HEK293 (cell line): ENCODE results near the gene TINCR.

Experiments
- CTCF ChIA-PET: fragments of 350-600 bp; formaldehyde crosslinking; extraction: SDS; loops from one replicate; lab custom pipeline; 2021; ENCODE audit warnings: antibody characterized with exemption; lab: Yijun Ruan, JAX
- POLR2A ChIA-PET: fragments of 300-600 bp; formaldehyde crosslinking; extraction: SDS; loops from one replicate; lab custom pipeline; 2020; ENCODE audit warnings: antibody characterized with exemption, inconsistent platforms; lab: Yijun Ruan, JAX
- H3K27ac ChIP-seq: fragments of 200-500 bp; sonication (Bioruptor generic); 2 replicates; pipeline ENCODE4 v1.5.1; 2014; ENCODE audit warnings: low read depth, low read length, control low read depth, inconsistent platforms; ENCODE audit errors: extremely low read depth
- H3K36me3 ChIP-seq, 2 experiments: fragments of 200-500 bp in 1 of 2; sonication (Bioruptor generic) in 1 of 2; 1 replicate in 1 of 2; 2 replicates in 1 of 2; pipeline ENCODE4 v1.5.1; 2014 to 2017; ENCODE audit warnings: inconsistent platforms in 2 of 2, low read length in 2 of 2; ENCODE audit not compliant: control insufficient read depth in 2 of 2, insufficient read depth in 1 of 2
- H3K4me1 ChIP-seq: fragments of 200-500 bp; sonication (Bioruptor generic); 2 replicates; pipeline ENCODE4 v1.5.1; 2014; ENCODE audit warnings: mild to moderate bottlenecking, low read length, inconsistent platforms; ENCODE audit not compliant: control insufficient read depth, insufficient read depth
- H3K4me3 ChIP-seq: 2 replicates; pipeline ENCODE4 v1.5.1; 2011; ENCODE audit warnings: low read depth, mild to moderate bottlenecking, control low read depth, low read length, moderate library complexity
- H3K9me3 ChIP-seq: fragments of 200-500 bp; sonication (Bioruptor generic); 2 replicates; pipeline ENCODE4 v1.5.1; 2014; ENCODE audit warnings: low read depth, low read length, inconsistent platforms; ENCODE audit not compliant: control insufficient read depth, insufficient read depth
- SCRT2 ChIP-seq: fragments of 450-650 bp; formaldehyde crosslinking; IDR thresholded peaks from 2 replicates; pipeline ENCODE4 v1.5.1; 2016; ENCODE audit warnings: missing biosample characterization, missing genetic modification characterization
- WT1 ChIP-seq: fragments of 450-650 bp; formaldehyde crosslinking; IDR thresholded peaks from 2 replicates; pipeline ENCODE4 v1.5.1; 2016; ENCODE audit warnings: missing biosample characterization, missing genetic modification characterization
- YY1 ChIP-seq: fragments of 450-650 bp; formaldehyde crosslinking; IDR thresholded peaks from 2 replicates; pipeline ENCODE4 v1.5.1; 2018; ENCODE audit warnings: missing biosample characterization, missing genetic modification characterization
- ZFHX2 ChIP-seq: fragments of 450-650 bp; formaldehyde crosslinking; conservative IDR thresholded peaks from 2 replicates; pipeline ENCODE4 v1.5.1; 2016; ENCODE audit warnings: missing biosample characterization, missing genetic modification characterization
- ZNF146 ChIP-seq: fragments of 450-650 bp; formaldehyde crosslinking; IDR thresholded peaks from 2 replicates; pipeline ENCODE4 v1.5.1; 2016; ENCODE audit warnings: missing biosample characterization, missing genetic modification characterization
- ZNF184 ChIP-seq: fragments of 450-650 bp; IDR thresholded peaks from 2 replicates; pipeline ENCODE4 v1.5.1; 2018; ENCODE audit warnings: missing biosample characterization, mild to moderate bottlenecking, missing genetic modification characterization
- ZNF223 ChIP-seq: fragments of 450-650 bp; formaldehyde crosslinking; IDR thresholded peaks from 2 replicates; pipeline ENCODE4 v1.5.1; 2016; ENCODE audit warnings: missing biosample characterization, missing genetic modification characterization
- ZNF274 ChIP-seq, 2 experiments: fragments of 200-500 bp in 1 of 2; fragments of 450-650 bp in 1 of 2; sonication (Bioruptor generic) in 1 of 2; formaldehyde crosslinking in 1 of 2; IDR thresholded peaks; 2 replicates each; pipeline versions ENCODE4 v1.5.1 to v1.6.1; 2014 to 2016; ENCODE audit warnings: borderline replicate concordance in 1 of 2, inconsistent platforms in 1 of 2, low read length in 1 of 2, missing biosample characterization in 1 of 2, missing genetic modification characterization in 1 of 2
- ZNF350 ChIP-seq: fragments of 450-650 bp; formaldehyde crosslinking; IDR thresholded peaks from 2 replicates; pipeline ENCODE4 v1.5.0; 2017; ENCODE audit warnings: missing biosample characterization, mild to moderate bottlenecking, missing genetic modification characterization
- ZNF354C ChIP-seq: fragments of 450-650 bp; formaldehyde crosslinking; IDR thresholded peaks from 2 replicates; pipeline ENCODE4 v1.5.1; 2016; ENCODE audit warnings: missing biosample characterization, missing genetic modification characterization, low read depth, borderline replicate concordance
- ZNF510 ChIP-seq: fragments of 450-650 bp; formaldehyde crosslinking; IDR thresholded peaks from 2 replicates; pipeline ENCODE4 v1.5.1; 2018; ENCODE audit warnings: mild to moderate bottlenecking, missing genetic modification characterization, missing biosample characterization; ENCODE audit not compliant: insufficient replicate concordance
- ZNF518A ChIP-seq: fragments of 450-650 bp; formaldehyde crosslinking; conservative IDR thresholded peaks from 2 replicates; pipeline ENCODE4 v1.5.1; 2016; ENCODE audit warnings: low read depth, missing biosample characterization, missing genetic modification characterization
- ZNF549 ChIP-seq: fragments of 450-650 bp; IDR thresholded peaks from 2 replicates; pipeline ENCODE4 v1.5.1; 2018; ENCODE audit warnings: missing biosample characterization, missing genetic modification characterization, mild to moderate bottlenecking, inconsistent platforms, moderate library complexity
- ZNF580 ChIP-seq: fragments of 450-650 bp; formaldehyde crosslinking; IDR thresholded peaks from 2 replicates; pipeline ENCODE4 v1.5.1; 2016; ENCODE audit warnings: missing biosample characterization, missing genetic modification characterization
- ZNF610 ChIP-seq: fragments of 450-650 bp; formaldehyde crosslinking; IDR thresholded peaks from 2 replicates; pipeline ENCODE4 v1.5.1; 2016; ENCODE audit warnings: missing biosample characterization, missing genetic modification characterization, borderline replicate concordance
- ZNF624 ChIP-seq: fragments of 450-650 bp; formaldehyde crosslinking; IDR thresholded peaks from 2 replicates; pipeline ENCODE4 v1.5.1; 2017; ENCODE audit warnings: missing biosample characterization, missing genetic modification characterization
- ZNF639 ChIP-seq: fragments of 450-650 bp; formaldehyde crosslinking; IDR thresholded peaks from 2 replicates; pipeline ENCODE4 v1.5.1; 2016; ENCODE audit warnings: missing biosample characterization, missing genetic modification characterization
- ZNF654 ChIP-seq: fragments of 450-650 bp; formaldehyde crosslinking; IDR thresholded peaks from 2 replicates; pipeline ENCODE4 v1.5.1; 2016; ENCODE audit warnings: low read depth, missing biosample characterization, missing genetic modification characterization
- ZNF658 ChIP-seq: fragments of 450-650 bp; formaldehyde crosslinking; IDR thresholded peaks from 2 replicates; pipeline ENCODE4; 2016; ENCODE audit warnings: missing biosample characterization, missing genetic modification characterization
- ZNF660 ChIP-seq: fragments of 450-650 bp; IDR thresholded peaks from 2 replicates; pipeline ENCODE4 v1.5.1; 2018; ENCODE audit warnings: missing biosample characterization, mild to moderate bottlenecking, missing genetic modification characterization
- ZNF768 ChIP-seq: fragments of 450-650 bp; formaldehyde crosslinking; IDR thresholded peaks from 2 replicates; pipeline ENCODE4 v1.5.1; 2018; ENCODE audit warnings: missing biosample characterization, mild to moderate bottlenecking, missing genetic modification characterization
- TF ChIP-seq, protein P1 (sequence below): fragments of 450-650 bp; formaldehyde crosslinking; IDR thresholded peaks from 2 replicates; pipeline ENCODE4 v1.5.1; 2017; ENCODE audit warnings: missing biosample characterization, mild to moderate bottlenecking, missing genetic modification characterization, moderate library complexity
- TF ChIP-seq, protein P2 (sequence below): fragments of 450-650 bp; formaldehyde crosslinking; IDR thresholded peaks from 2 replicates; pipeline ENCODE4 v1.5.1; 2016; ENCODE audit warnings: missing biosample characterization, missing genetic modification characterization

Gene TINCR

DNA sequence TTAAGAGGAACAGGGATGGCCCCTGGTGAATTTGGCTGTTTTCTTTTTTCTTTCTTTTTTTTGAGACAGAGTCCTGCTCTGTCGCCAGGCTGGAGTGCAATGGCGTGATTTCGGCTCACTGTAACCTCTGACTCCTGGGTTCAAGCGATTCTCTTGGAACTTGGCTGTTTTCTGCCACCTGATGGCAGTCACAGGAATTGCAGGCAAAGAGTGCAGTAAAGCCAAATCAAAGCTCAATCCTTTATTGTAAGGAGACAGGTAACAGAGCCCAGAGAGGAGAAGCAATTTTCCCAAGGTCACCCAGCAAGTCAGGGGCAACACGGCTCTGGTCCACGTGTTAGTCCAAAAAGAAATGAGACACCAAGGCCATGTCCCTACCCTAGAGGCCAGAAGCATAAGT lies 6.2 kb downstream of the TINCR start:
- H3K9me3 ChIP-seq: no peaks in the 10 kb centered on the region
- H3K4me3 ChIP-seq: no peak overlapping the region
- H3K36me3 ChIP-seq: no peaks in the 10 kb centered on the region
- no peaks in the 10 kb centered on the region for H3K4me1 ChIP-seq
- ChIA-PET POLR2A (no interaction called here), CTCF (interaction anchor here (0.6 to 1.2 kb wide), 5 partner anchors 8 to 545 kb away, joined by 3 to 4 read pairs (median 3); no protein-coding TSS in a partner anchor)
- H3K27ac ChIP-seq: no peak overlapping the region
- TF ChIP-seq, protein P1, sequence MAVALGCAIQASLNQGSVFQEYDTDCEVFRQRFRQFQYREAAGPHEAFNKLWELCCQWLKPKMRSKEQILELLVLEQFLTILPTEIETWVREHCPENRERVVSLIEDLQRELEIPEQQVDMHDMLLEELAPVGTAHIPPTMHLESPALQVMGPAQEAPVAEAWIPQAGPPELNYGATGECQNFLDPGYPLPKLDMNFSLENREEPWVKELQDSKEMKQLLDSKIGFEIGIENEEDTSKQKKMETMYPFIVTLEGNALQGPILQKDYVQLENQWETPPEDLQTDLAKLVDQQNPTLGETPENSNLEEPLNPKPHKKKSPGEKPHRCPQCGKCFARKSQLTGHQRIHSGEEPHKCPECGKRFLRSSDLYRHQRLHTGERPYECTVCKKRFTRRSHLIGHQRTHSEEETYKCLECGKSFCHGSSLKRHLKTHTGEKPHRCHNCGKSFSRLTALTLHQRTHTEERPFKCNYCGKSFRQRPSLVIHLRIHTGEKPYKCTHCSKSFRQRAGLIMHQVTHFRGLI (tag by site-specific recombination): no peak
- TF ChIP-seq ZNF639 (tag by site-specific recombination) (no peak), ZNF768 (tag by site-specific recombination) (no peak), ZNF580 (tag by site-specific recombination) (0 out of 2 replicates have a peak, but pooled peaks have one; percentile 53), SCRT2 (no peak), ZNF274 (IDR thresholded peaks at IDR 0.05; ENCODE audit: low read length) (no peak), ZNF274 (tag by site-specific recombination; IDR thresholded peaks at IDR 0.05; ENCODE audit: borderline replicate concordance) (no peak)
- TF ChIP-seq, all 188 proteins: peak for 1

GRCh38 chr19:5560156-5560555 lies 7.6 kb downstream of the TINCR start:
- POLR2A ChIA-PET: no interaction called here
- CTCF ChIA-PET: interaction anchor here (0.6 to 1.5 kb wide), 3 partner anchors 14 to 22 kb away, joined by 3 read pairs; no protein-coding TSS in a partner anchor
- Histone ChIP-seq H3K27ac (no peak overlapping the region), H3K4me3 (no peak overlapping the region), H3K36me3 (no peaks in the 10 kb centered on the region), H3K9me3 (no peaks in the 10 kb centered on the region), H3K4me1 (no peaks in the 10 kb centered on the region)
- TF ChIP-seq, protein P2, sequence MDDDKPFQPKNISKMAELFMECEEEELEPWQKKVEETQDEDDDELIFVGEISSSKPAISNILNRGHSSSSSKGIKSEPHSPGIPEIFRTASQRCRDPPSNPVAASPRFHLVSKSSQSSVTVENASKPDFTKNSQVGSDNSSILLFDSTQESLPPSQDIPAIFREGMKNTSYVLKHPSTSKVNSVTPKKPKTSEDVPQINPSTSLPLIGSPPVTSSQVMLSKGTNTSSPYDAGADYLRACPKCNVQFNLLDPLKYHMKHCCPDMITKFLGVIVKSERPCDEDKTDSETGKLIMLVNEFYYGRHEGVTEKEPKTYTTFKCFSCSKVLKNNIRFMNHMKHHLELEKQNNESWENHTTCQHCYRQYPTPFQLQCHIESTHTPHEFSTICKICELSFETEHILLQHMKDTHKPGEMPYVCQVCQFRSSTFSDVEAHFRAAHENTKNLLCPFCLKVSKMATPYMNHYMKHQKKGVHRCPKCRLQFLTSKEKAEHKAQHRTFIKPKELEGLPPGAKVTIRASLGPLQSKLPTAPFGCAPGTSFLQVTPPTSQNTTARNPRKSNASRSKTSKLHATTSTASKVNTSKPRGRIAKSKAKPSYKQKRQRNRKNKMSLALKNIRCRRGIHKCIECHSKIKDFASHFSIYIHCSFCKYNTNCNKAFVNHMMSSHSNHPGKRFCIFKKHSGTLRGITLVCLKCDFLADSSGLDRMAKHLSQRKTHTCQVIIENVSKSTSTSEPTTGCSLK: no peak
- TF ChIP-seq ZNF510 (tag by site-specific recombination): no peak
- no peak for TF ChIP-seq ZNF350
- TF ChIP-seq YY1 (tag by site-specific recombination): no peak
- TF ChIP-seq ZFHX2 (tag by site-specific recombination): no peak
- TF ChIP-seq ZNF274 (IDR thresholded peaks at IDR 0.05; ENCODE audit: low read length): no peak
- no peak for TF ChIP-seq ZNF274 (tag by site-specific recombination; IDR thresholded peaks at IDR 0.05; ENCODE audit: borderline replicate concordance)
- TF ChIP-seq ZNF624 (tag by site-specific recombination): no peak
- TF ChIP-seq ZNF654 (tag by site-specific recombination): no peak
- TF ChIP-seq ZNF184 (tag by site-specific recombination): no peak
- no peak for TF ChIP-seq WT1 (tag by site-specific recombination)
- no peak for TF ChIP-seq ZNF660 (tag by site-specific recombination)
- no peak for TF ChIP-seq ZNF549 (tag by site-specific recombination)
- TF ChIP-seq ZNF223 (tag by site-specific recombination): no peak
- no peak for TF ChIP-seq ZNF518A (tag by site-specific recombination)
- no peak for TF ChIP-seq ZNF146
- TF ChIP-seq ZNF658: no peak
- TF ChIP-seq ZNF354C (tag by site-specific recombination): no peak
- TF ChIP-seq ZNF610 (tag by site-specific recombination): no peak
